Right lobe of liver (tissue), 6 donors: ENCODE data around the gene KBTBD13. TPM values are rescaled to one million over a fixed set of nuclear protein-coding genes. Genes with fewer than 3 reads are reported as not detected.
"Not testable (repeated sequence)": the region's sequence is repeated elsewhere in the genome, so short reads cannot be mapped to it uniquely, and the experiment has no call there.

Experiments
- ATAC-seq, 4 donors: fragments of 200-7000 bp; cut with Tn5 transposase; one replicate each; pipeline ENCODE4 v1.9.1; 2020; ENCODE audit warnings: mild to moderate bottlenecking in 4 of 4, moderate library complexity in 4 of 4
- DNase-seq, 3 donors: peaks; one replicate each; pipeline ENCODE4 v3.0.0-alpha.2; 2020
- H3K27ac ChIP-seq, 3 donors: fragments of 200-600 bp; one replicate each; pipeline ENCODE4 v1.8.0; 2022
- H3K27me3 ChIP-seq, 2 donors: fragments of 200-600 bp; one replicate each; pipeline ENCODE4 v1.8.0; 2022
- H3K36me3 ChIP-seq, 4 donors: fragments of 200-600 bp; sonication (generic) in 1 of 4; one replicate each; pipeline versions ENCODE4 v1.5.1 to v1.8.0; 2017 to 2022; ENCODE audit warnings: control low read depth in 1 of 4
- H3K4me1 ChIP-seq, 4 donors: fragments of 200-600 bp; sonication (generic) in 1 of 4; one replicate each; pipeline versions ENCODE4 v1.5.1 to v1.8.0; 2017 to 2022; ENCODE audit warnings: control low read depth in 1 of 4
- H3K4me3 ChIP-seq, 3 donors: fragments of 200-600 bp; one replicate each; pipeline ENCODE4 v1.8.0; 2022
- H3K9me3 ChIP-seq, 4 donors: fragments of 200-600 bp; sonication (generic) in 1 of 4; one replicate each; pipeline versions ENCODE4 v1.5.1 to v1.8.0; 2017 to 2022; ENCODE audit warnings: control low read depth in 1 of 4
- POLR2A ChIP-seq: fragments of 450-650 bp; IDR thresholded peaks from one replicate; pipeline ENCODE4 v1.6.1; 2017; ENCODE audit warnings: antibody characterized with exemption, mild to moderate bottlenecking
- WGBS: methylation state at CpG from one replicate; pipeline ENCODE4 v1.1.6; 2018; ENCODE audit warnings: low coverage, low lambda C conversion rate; ENCODE audit not compliant: insufficient coverage; ENCODE audit errors: missing lambda C conversion rate; 5-methylcytosine and 5-hydroxymethylcytosine counted together
- intact Hi-C, 2 donors: fragments of 100-400 bp; cut with DNase I; formaldehyde crosslinking; loops; one replicate each; pipeline versions ENCODE4 v1.11.2 to v1.14.1; 2022
- total RNA-seq, 6 experiments: library from RNA; depleted of rRNA in 2 of 6; stranded (reverse); fragments of >200 nt in 2 of 6; fragmentation: NEBNext Ultra II Directional in 3 of 6; extraction: Animal tissue kit (Norgen Biotek cat#: 25700) in 3 of 6; gene quantifications; one replicate each; pipeline versions ENCODE4 v1.1.0 to v1.2.4, GENCODE V29; 2016 to 2023
- TF ChIP-seq, protein P1 (sequence below), 4 donors: fragments of 200-600 bp in 3 of 4; fragments of 450-650 bp in 1 of 4; IDR thresholded peaks; one replicate each; pipeline versions ENCODE4 v1.5.1 to v1.8.0; 2016 to 2022; ENCODE audit warnings: antibody characterized with exemption in 4 of 4, mild to moderate bottlenecking in 2 of 4
- donor health status: DM: no; HTN: yes; CAD: no.
- donor health status: DM: no; HTN: no; CAD: no.
- donor health status: DM: no; HTN: no; CAD: no.
- donor health status: DM: no; HTN: yes; CAD: no.
- donor health status: DM: no; HTN: yes; CAD: no.

KBTBD13 gene
- total RNA-seq, 6 experiments from 2014 or later = not detected

DNA sequence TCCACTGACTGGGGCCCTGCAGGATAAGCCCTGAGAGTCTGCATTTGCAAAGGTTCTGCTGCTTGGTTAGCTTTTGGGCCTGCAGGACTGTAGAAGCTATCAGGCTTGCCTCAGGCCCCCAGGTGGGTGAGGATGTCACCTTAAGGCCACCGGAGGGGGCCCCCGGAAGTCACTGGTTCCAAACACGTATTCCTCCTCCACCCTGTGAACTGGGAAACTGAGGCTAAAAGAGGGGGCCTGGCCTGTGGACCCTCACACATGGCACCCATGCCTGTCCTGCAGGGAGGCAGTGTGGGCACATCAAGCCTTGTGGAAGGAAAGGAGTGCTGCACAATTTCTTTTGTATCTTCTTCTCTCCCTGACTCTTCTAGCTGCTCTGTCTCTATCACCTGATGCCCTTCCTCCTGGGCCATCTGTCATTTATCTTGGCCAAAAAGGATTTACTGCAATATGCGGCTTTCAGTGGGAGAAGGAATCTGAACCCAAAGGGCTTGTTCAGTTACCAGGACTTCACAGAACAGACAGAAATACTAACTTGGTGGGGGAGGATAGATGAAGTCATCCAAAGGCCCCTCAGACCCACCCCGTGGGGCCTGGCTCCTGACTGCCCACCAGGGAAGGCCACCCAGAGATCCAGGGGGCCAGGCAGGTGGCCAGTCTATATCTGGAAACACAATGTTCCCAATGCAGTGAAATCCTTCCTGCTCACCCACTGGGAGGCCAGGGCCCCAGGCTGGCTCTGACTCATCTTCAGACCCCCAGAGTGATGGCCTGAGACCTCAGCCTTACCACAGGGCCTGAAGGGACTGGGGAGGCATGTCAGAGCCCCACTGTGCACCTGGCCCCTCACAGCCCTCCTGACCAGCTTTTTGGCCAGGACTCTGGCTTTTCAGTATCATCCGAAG lies 20.2 kb downstream of the KBTBD13 start:
- DNase-seq (peak in 1 of 3 donors; percentile 31), ATAC-seq (no peak)
- 100% methylated on average over 1 of the region's 6 CpGs for WGBS
- Histone ChIP-seq H3K4me1 (peaks cover 0 to 19% (median 7%) of the 10 kb centered on the region in 4 donors), H3K4me3 (no peak overlapping the region), H3K36me3 (peaks cover 0 to 22% (median 10%) of the 10 kb centered on the region in 4 donors), H3K9me3 (no peaks in the 10 kb centered on the region), H3K27me3 (no peaks in the 10 kb centered on the region), H3K27ac (no peak overlapping the region)
- intact Hi-C loops = loop anchor here in 1 of 2 donors (5.0 kb wide), 1 partner anchor 44 kb away; no protein-coding TSS in a partner anchor
- no peak for TF ChIP-seq POLR2A
- TF ChIP-seq, protein P1, sequence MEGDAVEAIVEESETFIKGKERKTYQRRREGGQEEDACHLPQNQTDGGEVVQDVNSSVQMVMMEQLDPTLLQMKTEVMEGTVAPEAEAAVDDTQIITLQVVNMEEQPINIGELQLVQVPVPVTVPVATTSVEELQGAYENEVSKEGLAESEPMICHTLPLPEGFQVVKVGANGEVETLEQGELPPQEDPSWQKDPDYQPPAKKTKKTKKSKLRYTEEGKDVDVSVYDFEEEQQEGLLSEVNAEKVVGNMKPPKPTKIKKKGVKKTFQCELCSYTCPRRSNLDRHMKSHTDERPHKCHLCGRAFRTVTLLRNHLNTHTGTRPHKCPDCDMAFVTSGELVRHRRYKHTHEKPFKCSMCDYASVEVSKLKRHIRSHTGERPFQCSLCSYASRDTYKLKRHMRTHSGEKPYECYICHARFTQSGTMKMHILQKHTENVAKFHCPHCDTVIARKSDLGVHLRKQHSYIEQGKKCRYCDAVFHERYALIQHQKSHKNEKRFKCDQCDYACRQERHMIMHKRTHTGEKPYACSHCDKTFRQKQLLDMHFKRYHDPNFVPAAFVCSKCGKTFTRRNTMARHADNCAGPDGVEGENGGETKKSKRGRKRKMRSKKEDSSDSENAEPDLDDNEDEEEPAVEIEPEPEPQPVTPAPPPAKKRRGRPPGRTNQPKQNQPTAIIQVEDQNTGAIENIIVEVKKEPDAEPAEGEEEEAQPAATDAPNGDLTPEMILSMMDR (IDR thresholded peaks at IDR 0.05) = no peak

DNA sequence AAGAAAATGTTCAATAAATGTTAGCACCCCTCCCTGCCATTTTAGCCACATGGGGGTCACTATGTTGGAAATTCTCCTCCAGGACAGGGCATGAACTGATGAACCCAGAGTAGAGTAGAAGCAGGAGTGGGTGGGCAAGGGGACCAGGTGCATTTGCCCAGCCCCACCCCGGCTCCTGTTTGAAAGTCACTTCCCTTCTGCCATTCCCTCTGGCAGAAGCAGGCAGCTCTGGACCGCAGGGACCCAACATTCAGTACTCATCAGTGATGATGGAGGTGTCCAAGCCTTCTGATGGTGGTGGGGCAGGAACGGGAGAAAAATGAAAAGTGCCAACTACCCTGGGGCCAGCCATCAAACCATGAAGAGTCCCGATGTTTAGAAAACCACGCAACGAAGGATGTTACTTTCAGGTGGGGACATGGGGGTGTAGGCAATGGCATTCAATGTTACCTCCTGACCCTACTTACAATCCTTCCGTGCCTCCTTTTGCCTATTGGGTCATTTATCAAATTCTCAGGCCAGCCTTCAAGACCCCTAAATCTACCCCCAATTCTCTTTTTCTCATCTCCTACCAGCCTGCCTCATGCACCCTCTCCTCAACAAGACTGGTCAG lies 21.2 kb downstream of the KBTBD13 start:
- TF ChIP-seq POLR2A = no peak
- TF ChIP-seq, protein P1 (IDR thresholded peaks at IDR 0.05) = no peak
- peak in 1 of 3 donors; percentile 37 for DNase-seq
- H3K27me3 ChIP-seq = no peaks in the 10 kb centered on the region
- no peak overlapping the region for H3K27ac ChIP-seq
- ATAC-seq = no peak
- no peak overlapping the region for H3K4me3 ChIP-seq
- peaks cover 0 to 22% (median 10%) of the 10 kb centered on the region in 4 donors for H3K36me3 ChIP-seq
- H3K9me3 ChIP-seq = no peaks in the 10 kb centered on the region
- 100% methylated on average over 1 of the region's 7 CpGs for whole genome bisulfite sequencing
- H3K4me1 ChIP-seq = peaks cover 0 to 19% (median 7%) of the 10 kb centered on the region in 4 donors
- intact Hi-C loops = loop anchor here in 1 of 2 donors (5.0 kb wide), 1 partner anchor 45 kb away; no protein-coding TSS in a partner anchor

DNA sequence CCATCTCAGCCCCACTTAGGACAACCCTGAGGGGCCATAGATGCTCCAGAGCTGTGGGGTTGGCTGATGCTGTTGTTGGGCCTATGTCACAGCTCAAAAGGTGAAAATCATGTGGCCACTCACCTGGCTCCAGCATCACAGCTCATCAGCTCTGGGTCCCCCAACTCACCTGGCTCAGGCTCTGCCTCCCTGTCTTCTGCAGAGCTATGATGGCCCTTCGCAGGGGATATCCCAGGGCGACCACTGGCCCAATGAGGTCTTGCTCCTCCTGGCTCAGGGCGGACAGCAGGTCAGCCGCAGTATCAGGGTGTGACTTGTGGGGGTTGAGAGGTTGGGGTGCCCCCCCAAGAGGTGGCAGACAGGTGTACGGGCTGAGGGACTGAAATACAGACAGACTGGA lies 22.8 kb downstream of the KBTBD13 start:
- DNase-seq (no peak), ATAC-seq (no peak)
- no CpG with 5 or more reads among the region's 5 CpGs for WGBS
- Histone ChIP-seq H3K4me3 (no peak overlapping the region), H3K4me1 (peaks cover 0 to 17% (median 7%) of the 10 kb centered on the region in 4 donors), H3K36me3 (peaks cover 0 to 26% (median 11%) of the 10 kb centered on the region in 4 donors), H3K9me3 (no peaks in the 10 kb centered on the region), H3K27me3 (no peaks in the 10 kb centered on the region), H3K27ac (no peak overlapping the region)
- intact Hi-C loops = loop anchor here in 1 of 2 donors (5.0 kb wide), 1 partner anchor 47 kb away; no protein-coding TSS in a partner anchor
- TF ChIP-seq POLR2A = no peak
- TF ChIP-seq, protein P1 (IDR thresholded peaks at IDR 0.05) = no peak

DNA sequence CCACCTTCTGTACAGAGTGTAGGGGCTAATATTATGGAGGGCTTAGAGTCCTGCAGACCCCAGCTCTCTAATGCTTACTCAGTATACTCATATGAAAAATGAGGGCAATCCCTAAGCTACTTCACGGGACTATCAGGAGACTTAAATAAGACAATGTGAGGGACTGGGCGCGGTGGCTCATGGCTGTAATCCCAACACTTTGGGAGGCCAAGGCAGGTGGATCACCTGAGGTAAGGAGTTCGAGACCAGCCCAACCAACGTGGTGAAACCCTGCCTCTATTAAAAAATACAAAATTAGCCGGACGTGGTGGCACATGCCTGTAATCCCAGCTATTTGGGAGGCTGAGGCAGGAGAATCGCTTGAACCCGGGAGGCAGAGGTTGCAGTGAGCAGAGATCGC lies 23.3 kb downstream of the KBTBD13 start:
- peaks cover 0 to 28% (median 11%) of the 10 kb centered on the region in 4 donors for H3K36me3 ChIP-seq
- intact Hi-C loops = loop anchor here (5.0 kb wide), 2 partner anchors 48 to 68 kb away; no protein-coding TSS in a partner anchor
- peaks cover 0 to 12% (median 5%) of the 10 kb centered on the region in 4 donors for H3K4me1 ChIP-seq
- not testable (repeated sequence) for DNase-seq, H3K9me3 ChIP-seq, ATAC-seq, H3K27ac ChIP-seq, H3K27me3 ChIP-seq, H3K4me3 ChIP-seq
- 89% methylated on average over 10 of the region's 10 CpGs for WGBS
